GM12878 (cell line): ENCODE data around the gene PIGX. TPM values are rescaled to one million over a fixed set of nuclear protein-coding genes. Genes with fewer than 3 reads are reported as not detected.
A peak's percentile ranks its signal among the peaks of the same experiment; 100 is the strongest.

Experiments
- BHLHE40 ChIP-seq, 2 experiments: fragments of 450-650 bp in 1 of 2; IDR thresholded peaks; 2 replicates each; pipeline ENCODE4 v1.6.1; 2011 to 2017; ENCODE audit warnings: low read depth in 2 of 2, borderline replicate concordance in 1 of 2, improper control_type of control experiment in 1 of 2, low read length in 1 of 2, mild to moderate bottlenecking in 1 of 2
- CBFB ChIP-seq: IDR thresholded peaks from 2 replicates; pipeline ENCODE4 v1.6.1; 2016; ENCODE audit warnings: antibody characterized with exemption, low read depth
- FOS ChIP-seq: IDR thresholded peaks from 3 replicates; pipeline ENCODE4 v1.6.1; 2011; ENCODE audit warnings: borderline replicate concordance; ENCODE audit not compliant: insufficient read length; ENCODE audit errors: extremely low read depth
- FOXM1 ChIP-seq: IDR thresholded peaks from 2 replicates; pipeline ENCODE4 v1.6.1; 2012; ENCODE audit warnings: low read depth, mild to moderate bottlenecking, inconsistent platforms, low read length, moderate library complexity
- GABPA ChIP-seq: IDR thresholded peaks from 2 replicates; pipeline ENCODE4 v1.6.1; 2014; ENCODE audit warnings: antibody characterized with exemption, low read depth, mild to moderate bottlenecking, inconsistent platforms
- HCFC1 ChIP-seq: fragments of 150-350 bp; IDR thresholded peaks from 2 replicates; pipeline ENCODE4 v1.6.1; 2014; ENCODE audit warnings: low read length
- IRF4 ChIP-seq: IDR thresholded peaks from 2 replicates; pipeline ENCODE4 v1.6.1; 2011; ENCODE audit warnings: low read depth, low read length
- JUND ChIP-seq: IDR thresholded peaks from 2 replicates; pipeline ENCODE4 v1.6.1; 2012; ENCODE audit warnings: low read depth, mild to moderate bottlenecking, low read length, improper control_type of control experiment, moderate library complexity
- KLF5 ChIP-seq: fragments of 450-650 bp; IDR thresholded peaks from 2 replicates; pipeline ENCODE4 v1.6.1; 2014; ENCODE audit warnings: mild to moderate bottlenecking; ENCODE audit not compliant: partially characterized antibody
- MLLT1 ChIP-seq: fragments of 450-650 bp; IDR thresholded peaks from 2 replicates; pipeline ENCODE4 v1.6.1; 2016; ENCODE audit warnings: mild to moderate bottlenecking
- NR2C2 ChIP-seq: IDR thresholded peaks from 2 replicates; pipeline ENCODE4 v1.6.1; 2011; ENCODE audit warnings: borderline replicate concordance, low read depth; ENCODE audit not compliant: control insufficient read depth, insufficient read length
- PKNOX1 ChIP-seq: fragments of 450-650 bp; IDR thresholded peaks from 2 replicates; pipeline ENCODE4 v1.6.1; 2016; ENCODE audit warnings: mild to moderate bottlenecking
- PRDM15 ChIP-seq: fragments of 450-650 bp; formaldehyde crosslinking; IDR thresholded peaks from 2 replicates; pipeline ENCODE4 v1.4.0; 2020; ENCODE audit warnings: mild to moderate bottlenecking, moderate library complexity
- RELB ChIP-seq: fragments of 450-650 bp; IDR thresholded peaks from 2 replicates; pipeline ENCODE4 v1.6.1; 2017; ENCODE audit warnings: low read depth, mild to moderate bottlenecking, moderate library complexity
- STAT1 ChIP-seq: fragments of 450-650 bp; conservative IDR thresholded peaks from 2 replicates; pipeline ENCODE4 v1.6.1; 2014; ENCODE audit warnings: antibody characterized with exemption, mild to moderate bottlenecking
- SUPT20H ChIP-seq: IDR thresholded peaks from 2 replicates; pipeline ENCODE4 v1.6.1; 2011; ENCODE audit warnings: low read depth, mild to moderate bottlenecking, low read length, moderate library complexity, borderline replicate concordance; ENCODE audit not compliant: control insufficient read depth
- SUZ12 ChIP-seq: fragments of 200-600 bp; sonication (generic); IDR thresholded peaks from one replicate; pipeline ENCODE4 v1.6.1; 2018; ENCODE audit warnings: antibody characterized with exemption, mild to moderate bottlenecking; ENCODE audit not compliant: unreplicated experiment
- TAF1 ChIP-seq: IDR thresholded peaks from 2 replicates; pipeline ENCODE4 v1.6.1; 2011; ENCODE audit warnings: mild to moderate bottlenecking, low read depth, low read length, borderline replicate concordance
- TCF3 ChIP-seq: IDR thresholded peaks from 2 replicates; pipeline ENCODE4 v1.6.1; 2012; ENCODE audit warnings: low read depth, mild to moderate bottlenecking, low read length, borderline replicate concordance; ENCODE audit not compliant: insufficient read depth
- USF2 ChIP-seq: IDR thresholded peaks from 2 replicates; pipeline ENCODE4 v1.6.1; 2011; ENCODE audit warnings: low read depth, low read length, improper control_type of control experiment, borderline replicate concordance
- polyA plus RNA-seq, 11 experiments: library from polyadenylated mRNA; depleted of rRNA in 4 of 11; unstranded in 6 of 11; stranded (reverse) in 5 of 11; fragments of >200 nt; fragmentation: Nextera tagmentation in 4 of 11; fragmentation: Illumina TruSeq in 1 of 11; extraction: Ambion mirVana in 4 of 11; extraction: Trizol in 1 of 11; gene quantifications; 1 replicate in 1 of 11; 2 replicates in 10 of 11; pipeline versions ENCODE4 v1.2.1 to v1.2.3, GENCODE V29; 2011 to 2016; ENCODE audit warnings: inconsistent platforms in 2 of 11, missing spikeins in 2 of 11, low read depth in 1 of 11
- total RNA-seq, 4 experiments: library from RNA; depleted of rRNA in 3 of 4; stranded (reverse); fragments of >200 nt in 3 of 4; fragmentation: Illumina TruSeq in 1 of 4; extraction: Trizol in 1 of 4; gene quantifications; 2 replicates each; pipeline versions ENCODE4 v1.2.1 to v1.2.3, GENCODE V29; 2013 to 2021

The PIGX gene
- total and polyA plus RNA-seq, 10 of the 15 experiments (the other 5 are each of a cell fraction or from before 2014, with no cell fraction given), result 3.8 to 40.0 (median 22.3) TPM

- no peak for TF ChIP-seq USF2
- TF ChIP-seq GABPA, result no peak
- peak in 1 of 2 experiments; percentile 3; a peak in 2 of 4 replicates for TF ChIP-seq BHLHE40 (IDR thresholded peaks at IDR 0.05; ENCODE audit: borderline replicate concordance in 1 of 2, low read depth in 2 of 2, low read length in 1 of 2)
- no peak for TF ChIP-seq FOS
- TF ChIP-seq TAF1, result 0 out of 2 replicates have a peak, but pooled peaks have one; percentile 38
- peak; percentile 89 for TF ChIP-seq TCF3
- TF ChIP-seq FOXM1, result peak; percentile 58; the same call in 1 of the 2 replicates
- TF ChIP-seq CBFB, result peak; percentile 88
- no peak for TF ChIP-seq HCFC1
- no peak for TF ChIP-seq JUND
- no peak for TF ChIP-seq NR2C2
- TF ChIP-seq PRDM15 (CRISPR knock-in tag), result no peak
- peak; percentile 79 for TF ChIP-seq RELB
- 0 out of 2 replicates have a peak, but pooled peaks have one; percentile 10 for TF ChIP-seq PKNOX1
- TF ChIP-seq SUPT20H, result no peak
- TF ChIP-seq IRF4, result no peak
- no peak for TF ChIP-seq SUZ12
- peak; percentile 65 for TF ChIP-seq KLF5
- TF ChIP-seq MLLT1, result 0 out of 2 replicates have a peak, but pooled peaks have one; percentile 10
- TF ChIP-seq STAT1, result peak; percentile 64; the same call in 1 of the 2 replicates
These were observed at the start of gene PIGX, which contains the start of gene CEP19 (continued) for GRCh38 chr3:196711838-196712513.
